Measurements from ENCODE around the gene ATP7B.
"Not testable (repeated sequence)": the region's sequence is repeated elsewhere in the genome, so short reads cannot be mapped to it uniquely, and the experiment has no call there.

The ATP7B gene

GRCh38 chr13:52010890-52011631 lies at the start of gene ATP7B:
TSS of gene ATP7B (minus strand) at chr13:52011450. CDS start at chr13:52011337, 113 bp downstream.
- no peak for DNase-seq (ENCODE audit: low read depth)

GRCh38 chr13:52053460-52053859 lies 42.2 kb upstream of the ATP7B start:
- no peak for DNase-seq (ENCODE audit: low read depth)

- no peak for DNase-seq (ENCODE audit: low read depth)
Observed at GRCh38 chr13:52051400-52051799, 40.1 kb upstream of the ATP7B start.

GRCh38 chr13:52048516-52048915 lies 37.3 kb upstream of the ATP7B start:
- DNase-seq (ENCODE audit: low read depth) = no peak

GRCh38 chr13:52047463-52047862 lies 36.2 kb upstream of the ATP7B start:
- DNase-seq (ENCODE audit: low read depth) = no peak

- DNase-seq (ENCODE audit: low read depth) = no peak
Observed at GRCh38 chr13:52043675-52044074, 32.4 kb upstream of the ATP7B start.

- DNase-seq (ENCODE audit: low read depth) = no peak
Observed at GRCh38 chr13:52036037-52036436, 24.8 kb upstream of the ATP7B start.

- DNase-seq (ENCODE audit: low read depth) = no peak
Observed at GRCh38 chr13:52034616-52035226, 23.5 kb upstream of the ATP7B start.

GRCh38 chr13:52033039-52033438 lies 21.8 kb upstream of the ATP7B start:
- DNase-seq (ENCODE audit: low read depth) = no peak

GRCh38 chr13:52030401-52030800 lies 19.2 kb upstream of the ATP7B start:
- not testable (repeated sequence) for DNase-seq (ENCODE audit: low read depth)

GRCh38 chr13:52029569-52029968 lies 18.3 kb upstream of the ATP7B start:
- no peak for DNase-seq (ENCODE audit: low read depth)

GRCh38 chr13:52027832-52028231 lies 16.6 kb upstream of the ATP7B start:
- no peak for DNase-seq (ENCODE audit: low read depth)

- no peak for DNase-seq (ENCODE audit: low read depth)
Observed at GRCh38 chr13:52026246-52026626, 15.0 kb upstream of the ATP7B start.

- DNase-seq (ENCODE audit: low read depth) = no peak
Observed at GRCh38 chr13:52025475-52026245, 14.4 kb upstream of the ATP7B start.

- DNase-seq (ENCODE audit: low read depth) = no peak
Observed at GRCh38 chr13:52024481-52024880, 13.2 kb upstream of the ATP7B start, which contains the start of gene UTP14C. TSS of gene UTP14C (plus strand) at chr13:52024691. CDS start at chr13:52028805, 4,114 bp downstream.

GRCh38 chr13:52022356-52022755 lies 11.1 kb upstream of the ATP7B start:
- DNase-seq (ENCODE audit: low read depth) = no peak

- DNase-seq (ENCODE audit: low read depth) = no peak
Observed at GRCh38 chr13:52020191-52020590, 8.9 kb upstream of the ATP7B start.

- DNase-seq (ENCODE audit: low read depth) = no peak
Observed at GRCh38 chr13:52016296-52016695, 5.0 kb upstream of the ATP7B start.

GRCh38 chr13:52012512-52012836 lies 1.2 kb upstream of the ATP7B start:
- DNase-seq (ENCODE audit: low read depth) = no peak

GRCh38 chr13:52011632-52012511 lies 622 bp upstream of the ATP7B start, which contains the start of gene ALG11:
TSS of gene ALG11 (plus strand) at chr13:52012398. CDS start at chr13:52012419, 21 bp downstream.
- peak; percentile 100 for DNase-seq (ENCODE audit: low read depth)

- DNase-seq (ENCODE audit: low read depth) = no peak
Observed at GRCh38 chr13:52009946-52010345, 1.3 kb downstream of the ATP7B start.
